Neutrophil (primary cell): ENCODE data around the gene ZBTB42.

ENCODE experiments used
- H3K27ac ChIP-seq: fragments of 200-600 bp; sonication (generic); 2 replicates; pipeline ENCODE4 v1.5.1; 2016; ENCODE audit warnings: mild to moderate bottlenecking, moderate library complexity
- H3K27me3 ChIP-seq: fragments of 200-600 bp; sonication (generic); 2 replicates; pipeline ENCODE4 v1.6.0; 2016; ENCODE audit warnings: mild to moderate bottlenecking
- H3K36me3 ChIP-seq: fragments of 200-600 bp; sonication (generic); 2 replicates; pipeline ENCODE4 v1.5.1; 2017
- H3K4me1 ChIP-seq, 2 experiments: fragments of 200-600 bp in 1 of 2; sonication (generic) in 1 of 2; 1 replicate in 1 of 2; 2 replicates in 1 of 2; pipeline versions ENCODE4 v1.5.1 to v1.6.1; 2013 to 2016; ENCODE audit warnings: low read depth in 1 of 2, low read length in 1 of 2, mild to moderate bottlenecking in 1 of 2, moderate library complexity in 1 of 2; ENCODE audit not compliant: control insufficient read depth in 1 of 2, insufficient read depth in 1 of 2
- H3K4me3 ChIP-seq, 2 experiments: fragments of 200-600 bp in 1 of 2; sonication (generic) in 1 of 2; 1 replicate in 1 of 2; 2 replicates in 1 of 2; pipeline ENCODE4 v1.5.1; 2013 to 2016; ENCODE audit warnings: low read depth in 1 of 2, low read length in 1 of 2, mild to moderate bottlenecking in 1 of 2, moderate library complexity in 1 of 2
- H3K9me3 ChIP-seq: fragments of 200-600 bp; sonication (generic); 2 replicates; pipeline ENCODE4 v1.5.1; 2016
- CTCF ChIP-seq: fragments of 200-600 bp; sonication (generic); IDR thresholded peaks from 2 replicates; pipeline ENCODE4 v1.5.1; 2016; ENCODE audit warnings: antibody characterized with exemption

The ZBTB42 gene

GRCh38 chr14:104789752-104790743 is 10.9 kb upstream of the ZBTB42 start:
- H3K27me3 ChIP-seq, result no peaks in the 10 kb centered on the region
- peak overlapping the region; percentile 96 for H3K27ac ChIP-seq
- no peak overlapping the region for H3K4me3 ChIP-seq
- H3K4me1 ChIP-seq, result peaks cover 40 to 51% of the 10 kb centered on the region in 2 experiments
- TF ChIP-seq CTCF, result no peak
- peaks cover 48% of the 10 kb centered on the region for H3K36me3 ChIP-seq
- no peaks in the 10 kb centered on the region for H3K9me3 ChIP-seq

- no peak overlapping the region for H3K4me3 ChIP-seq
- peak overlapping the region; percentile 0 for H3K27ac ChIP-seq
- peaks cover 41 to 49% of the 10 kb centered on the region in 2 experiments for H3K4me1 ChIP-seq
- H3K27me3 ChIP-seq, result peaks cover 7% of the 10 kb centered on the region
- no peak for TF ChIP-seq CTCF
- H3K36me3 ChIP-seq, result peaks cover 44% of the 10 kb centered on the region
- H3K9me3 ChIP-seq, result no peaks in the 10 kb centered on the region
Measured at GRCh38 chr14:104791425-104791824, 9.5 kb upstream of the ZBTB42 start.

- Histone ChIP-seq H3K27ac (no peak overlapping the region), H3K4me3 (no peak overlapping the region), H3K36me3 (peaks cover 44% of the 10 kb centered on the region), H3K27me3 (peaks cover 15% of the 10 kb centered on the region), H3K9me3 (no peaks in the 10 kb centered on the region), H3K4me1 (peaks cover 32 to 40% of the 10 kb centered on the region in 2 experiments)
- TF ChIP-seq CTCF, result no peak
Measured at GRCh38 chr14:104792101-104792884, 8.6 kb upstream of the ZBTB42 start.

- H3K4me3 ChIP-seq, result no peak overlapping the region
- H3K9me3 ChIP-seq, result no peaks in the 10 kb centered on the region
- no peak overlapping the region for H3K27ac ChIP-seq
- H3K36me3 ChIP-seq, result peaks cover 44% of the 10 kb centered on the region
- H3K27me3 ChIP-seq, result peaks cover 24% of the 10 kb centered on the region
- no peak for TF ChIP-seq CTCF
- peaks cover 24 to 32% of the 10 kb centered on the region in 2 experiments for H3K4me1 ChIP-seq
Measured at GRCh38 chr14:104792945-104793702, 7.8 kb upstream of the ZBTB42 start.

- peaks cover 29% of the 10 kb centered on the region for H3K27me3 ChIP-seq
- H3K36me3 ChIP-seq, result peaks cover 40% of the 10 kb centered on the region
- no peaks in the 10 kb centered on the region for H3K9me3 ChIP-seq
- peak overlapping the region; percentile 80 to 88 for H3K4me3 ChIP-seq
- peaks cover 18 to 27% of the 10 kb centered on the region in 2 experiments for H3K4me1 ChIP-seq
- TF ChIP-seq CTCF, result no peak
- H3K27ac ChIP-seq, result peak overlapping the region; percentile 81
Measured at GRCh38 chr14:104793703-104793959, 7.3 kb upstream of the ZBTB42 start.
